D721Med (cell line): ENCODE measurements around the gene CPXM2.

Experiments used
- DNase-seq: peaks from one replicate; pipeline ENCODE4 v3.0.0; 2011; ENCODE audit warnings: low spot score; ENCODE audit not compliant: insufficient read length
- FAIRE-seq: peaks from 2 replicates; lab custom pipeline; 2011; peaks lifted over from hg19 to GRCh38; lab: Jason Lieb, UNC
- CTCF ChIP-seq: IDR thresholded peaks from 2 replicates; pipeline ENCODE4 v1.5.1; 2012; ENCODE audit warnings: mild to moderate bottlenecking, control low read depth; ENCODE audit not compliant: insufficient read depth; ENCODE audit errors: missing control alignments

CPXM2 gene

GRCh38 chr10:123718544-123719060 lies 173.0 kb downstream of the CPXM2 start:
- FAIRE-seq: no peak
- no peak for DNase-seq
- TF ChIP-seq CTCF: no peak

- DNase-seq (no peak), FAIRE-seq (no peak)
- TF ChIP-seq CTCF: no peak
Measured at GRCh38 chr10:123717336-123717735, 174.3 kb downstream of the CPXM2 start.

GRCh38 chr10:123715546-123715945 lies 176.1 kb downstream of the CPXM2 start:
- DNase-seq (no peak), FAIRE-seq (no peak)
- no peak for TF ChIP-seq CTCF

- TF ChIP-seq CTCF: no peak
- FAIRE-seq (no peak), DNase-seq (no peak)
Measured at GRCh38 chr10:123706236-123706635, 185.4 kb downstream of the CPXM2 start.

GRCh38 chr10:123704812-123705211 lies 186.8 kb downstream of the CPXM2 start:
- TF ChIP-seq CTCF: no peak
- no peak for FAIRE-seq
- no peak for DNase-seq

- FAIRE-seq: no peak
- no peak for TF ChIP-seq CTCF
Measured at GRCh38 chr10:123704076-123704475, 187.5 kb downstream of the CPXM2 start.

GRCh38 chr10:123703195-123703790 lies 188.3 kb downstream of the CPXM2 start:
- DNase-seq (no peak), FAIRE-seq (no peak)
- no peak for TF ChIP-seq CTCF

More at GRCh38 chr10:123704076-123704475, 187.5 kb downstream of the CPXM2 start:
- no peak for DNase-seq
